Measurements from ENCODE around the gene KCNG1.
"Not testable (repeated sequence)": the region's sequence is repeated elsewhere in the genome, so short reads cannot be mapped to it uniquely, and the experiment has no call there.

Gene KCNG1

GRCh38 chr20:51022803-51023616, at the start of gene KCNG1:
Gene KCNG1, minus strand, starts transcription at chr20:51023107. Its CDS starts 12,769 bp downstream, at chr20:51010338.
- peak; percentile 75 for DNase-seq (ENCODE audit: low read depth)

GRCh38 chr20:51070621-51071020, 47.7 kb upstream of the KCNG1 start:
- no peak for DNase-seq (ENCODE audit: low read depth)

GRCh38 chr20:51067792-51068191, 44.9 kb upstream of the KCNG1 start:
- no peak for DNase-seq (ENCODE audit: low read depth)

GRCh38 chr20:51065615-51066014, 42.7 kb upstream of the KCNG1 start:
- no peak for DNase-seq (ENCODE audit: low read depth)

- no peak for DNase-seq (ENCODE audit: low read depth)
These were observed 41.2 kb upstream of the KCNG1 start for GRCh38 chr20:51064137-51064536.

GRCh38 chr20:51062065-51062464, 39.2 kb upstream of the KCNG1 start:
- DNase-seq (ENCODE audit: low read depth): peak; percentile 5

- no peak for DNase-seq (ENCODE audit: low read depth)
These were observed 38.6 kb upstream of the KCNG1 start for GRCh38 chr20:51061418-51062045.

GRCh38 chr20:51060301-51060700, 37.4 kb upstream of the KCNG1 start:
- DNase-seq (ENCODE audit: low read depth): no peak

GRCh38 chr20:51059862-51060261, 37.0 kb upstream of the KCNG1 start:
- DNase-seq (ENCODE audit: low read depth): peak; percentile 46

- DNase-seq (ENCODE audit: low read depth): no peak
These were observed 35.1 kb upstream of the KCNG1 start for GRCh38 chr20:51058017-51058416.

GRCh38 chr20:51054233-51054632, 31.3 kb upstream of the KCNG1 start:
- DNase-seq (ENCODE audit: low read depth): no peak

GRCh38 chr20:51050531-51051075, 27.7 kb upstream of the KCNG1 start:
- no peak for DNase-seq (ENCODE audit: low read depth)

GRCh38 chr20:51046021-51046985, 23.4 kb upstream of the KCNG1 start:
- no peak for DNase-seq (ENCODE audit: low read depth)

- DNase-seq (ENCODE audit: low read depth): not testable (repeated sequence)
These were observed 22.6 kb upstream of the KCNG1 start for GRCh38 chr20:51045492-51045891.

GRCh38 chr20:51044796-51045195, 21.9 kb upstream of the KCNG1 start:
- DNase-seq (ENCODE audit: low read depth): no peak

GRCh38 chr20:51043811-51044210, 20.9 kb upstream of the KCNG1 start:
- DNase-seq (ENCODE audit: low read depth): peak; percentile 64

- DNase-seq (ENCODE audit: low read depth): no peak
These were observed 19.8 kb upstream of the KCNG1 start for GRCh38 chr20:51042657-51043247.

GRCh38 chr20:51042064-51042463, 19.2 kb upstream of the KCNG1 start:
- no peak for DNase-seq (ENCODE audit: low read depth)

- no peak for DNase-seq (ENCODE audit: low read depth)
These were observed 14.7 kb upstream of the KCNG1 start for GRCh38 chr20:51037532-51038115.

- DNase-seq (ENCODE audit: low read depth): peak; percentile 32
These were observed 14.1 kb upstream of the KCNG1 start for GRCh38 chr20:51036827-51037531.

GRCh38 chr20:51036226-51036625, 13.3 kb upstream of the KCNG1 start:
- no peak for DNase-seq (ENCODE audit: low read depth)

Measured in iris pigment epithelial cell (primary cell).